Caki2 (cell line): ENCODE measurements around the gene ALB. TPM values are rescaled to one million over a fixed set of nuclear protein-coding genes. Genes with fewer than 3 reads are reported as not detected.
"Not testable (repeated sequence)": the region's sequence is repeated elsewhere in the genome, so short reads cannot be mapped to it uniquely, and the experiment has no call there.

Experiments used
- DNase-seq: peaks from one replicate; pipeline ENCODE4 v3.0.0-alpha.2; 2015; ENCODE audit warnings: low read depth
- in situ Hi-C: cut with HindIII; loops from 2 replicates; pipeline ENCODE4 v1.10.0; 2016; ENCODE audit warnings: low sequenced_read_pairs, low pct_unique_long_range_greater_than_20kb, mixed read lengths
- total RNA-seq: library from RNA; depleted of rRNA; stranded (reverse); fragments of >200 nt; shearing (Covaris generic); gene quantifications from 2 replicates; pipeline ENCODE4 v1.2.3, GENCODE V29; 2014; ENCODE audit warnings: low replicate concordance; rRNA removed

Gene ALB
- not detected in 2 replicates for total RNA-seq

DNA sequence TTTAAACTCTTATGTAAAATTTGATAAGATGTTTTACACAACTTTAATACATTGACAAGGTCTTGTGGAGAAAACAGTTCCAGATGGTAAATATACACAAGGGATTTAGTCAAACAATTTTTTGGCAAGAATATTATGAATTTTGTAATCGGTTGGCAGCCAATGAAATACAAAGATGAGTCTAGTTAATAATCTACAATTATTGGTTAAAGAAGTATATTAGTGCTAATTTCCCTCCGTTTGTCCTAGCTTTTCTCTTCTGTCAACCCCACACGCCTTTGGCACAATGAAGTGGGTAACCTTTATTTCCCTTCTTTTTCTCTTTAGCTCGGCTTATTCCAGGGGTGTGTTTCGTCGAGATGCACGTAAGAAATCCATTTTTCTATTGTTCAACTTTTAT, at the start of gene ALB:
Gene ALB, plus strand, starts transcription at position 246 of the 400 bp plus-strand sequence. Its CDS starts 41 bp downstream, at position 287.
- in situ Hi-C loops: no loop called here

DNA sequence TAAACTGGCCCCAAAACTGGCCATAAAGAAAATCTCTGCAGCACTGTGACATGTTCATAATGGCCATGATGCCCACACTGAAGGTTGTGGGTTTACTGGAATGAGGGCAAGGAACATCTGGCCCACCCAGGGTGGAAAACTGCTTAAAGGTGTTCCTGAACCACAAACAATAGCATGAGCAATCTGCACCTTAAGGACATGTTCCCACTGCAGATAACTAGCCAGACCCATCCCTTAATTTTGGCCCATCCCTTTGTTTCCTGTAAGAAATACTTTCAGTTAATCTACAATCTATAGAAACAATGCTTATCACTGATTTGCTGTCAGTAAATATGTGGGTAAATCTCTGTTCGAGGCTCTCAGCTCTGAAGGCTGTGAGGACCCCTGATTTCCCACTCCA, 46.9 kb upstream of the ALB start:
- in situ Hi-C loops, DNase-seq: not testable (repeated sequence)

More for the DNA sequence above, at the start of gene ALB:
- DNase-seq: no peak

- DNase-seq, in situ Hi-C loops: not testable (repeated sequence)
These were observed 34.4 kb upstream of the ALB start for GRCh38 chr4:73369506-73370199.

DNA sequence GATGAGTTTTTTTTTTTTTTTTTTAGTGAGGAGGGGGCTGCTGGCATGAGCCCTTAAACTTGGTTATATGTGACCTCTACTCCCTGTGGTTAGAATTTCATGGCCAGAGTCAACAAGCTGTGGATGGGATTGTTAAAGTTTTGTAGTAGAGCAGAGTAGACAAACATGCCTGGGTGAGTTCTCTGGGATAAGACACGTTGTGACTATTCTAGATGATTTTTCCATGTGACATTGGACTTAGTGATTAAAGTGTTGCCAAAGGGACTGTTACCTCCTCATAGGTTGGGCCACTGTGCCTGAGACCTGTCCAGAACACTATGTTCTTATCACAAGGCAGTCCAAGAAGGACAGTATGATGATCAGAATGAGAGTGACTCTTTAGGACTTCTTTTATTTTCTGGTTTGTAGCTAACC, 28.8 kb upstream of the ALB start:
- no peak for DNase-seq
- in situ Hi-C loops: no loop called here

DNA sequence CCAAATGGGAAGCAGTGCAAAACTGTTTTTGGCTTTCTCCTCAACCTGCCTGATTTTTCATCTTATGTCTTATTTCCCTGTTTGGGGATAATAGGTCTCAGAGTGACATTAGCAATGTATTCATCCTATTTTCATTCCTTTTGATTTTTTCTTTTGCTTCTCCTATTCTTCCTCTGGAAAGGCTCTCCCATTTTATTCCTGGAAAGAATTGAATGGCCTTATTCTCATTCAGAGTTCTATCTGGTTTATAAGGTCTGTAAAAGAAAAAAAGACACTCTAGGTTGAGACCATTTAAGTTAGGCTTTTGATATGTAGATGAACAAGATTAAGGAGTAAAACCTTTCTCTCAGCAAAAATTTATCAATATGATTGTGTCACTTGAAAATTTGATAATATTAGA, 27.8 kb upstream of the ALB start:
- no peak for DNase-seq
- in situ Hi-C loops: no loop called here

DNA sequence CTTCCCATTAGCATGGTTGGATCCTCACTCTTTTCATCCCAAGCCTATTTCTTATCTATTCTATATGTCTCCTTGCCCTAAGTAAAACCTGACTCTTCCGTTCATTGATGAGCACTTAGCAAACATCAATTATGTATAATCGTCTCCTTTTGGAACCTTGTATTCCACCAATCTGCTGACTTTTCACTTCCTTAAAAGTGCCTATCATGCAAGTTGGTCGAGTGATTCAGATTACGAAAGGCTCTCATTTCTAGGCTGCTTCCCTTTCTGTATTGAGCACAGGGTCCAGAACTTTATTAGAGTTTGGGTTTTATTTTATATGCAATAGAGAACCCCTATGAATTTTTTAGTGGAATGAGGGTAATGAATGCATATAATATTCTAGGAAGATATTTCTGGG, 27.1 kb upstream of the ALB start:
- in situ Hi-C loops: no loop called here
- no peak for DNase-seq

GRCh38 chr4:73378887-73379286, 25.2 kb upstream of the ALB start:
- in situ Hi-C loops: no loop called here
- no peak for DNase-seq

DNA sequence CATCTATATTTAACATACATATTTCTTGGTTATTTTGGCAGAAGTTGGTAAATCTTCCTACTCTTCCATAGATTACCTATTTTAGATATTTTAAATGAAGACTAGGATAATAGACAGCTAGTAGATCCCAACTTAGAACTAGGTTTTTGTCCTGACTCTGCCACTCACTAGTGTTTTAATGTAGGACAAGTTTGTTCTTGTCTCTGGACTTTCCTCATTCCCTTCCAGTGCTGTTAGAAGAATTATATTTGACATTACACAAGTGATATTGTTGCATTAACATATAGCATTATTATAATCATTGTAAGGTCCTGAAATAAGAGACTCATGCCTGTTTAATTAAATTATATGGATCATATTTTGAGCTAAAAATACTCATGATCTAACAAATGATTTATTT, 24.1 kb upstream of the ALB start:
- in situ Hi-C loops: no loop called here
- DNase-seq: no peak

DNA sequence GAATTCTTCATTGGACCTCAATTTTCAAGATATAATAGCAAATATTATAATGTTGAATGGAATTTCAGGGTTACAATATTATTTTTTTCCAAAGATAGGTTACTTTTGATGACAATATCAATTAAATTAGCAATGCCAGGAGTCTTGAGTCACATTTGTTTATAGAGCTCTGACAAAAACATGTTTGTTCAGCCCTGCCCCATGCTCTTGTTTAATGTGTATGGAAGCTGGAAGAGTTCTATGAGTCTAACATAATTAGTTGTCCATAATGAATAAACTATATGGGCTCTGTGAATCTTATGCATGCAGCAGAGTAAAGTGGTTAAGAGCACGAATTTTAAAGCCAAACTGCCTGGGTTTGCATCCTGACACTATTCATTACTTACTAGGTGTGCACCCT, 22.9 kb upstream of the ALB start:
- in situ Hi-C loops: no loop called here

GRCh38 chr4:73383452-73383851, 20.6 kb upstream of the ALB start:
- no peak for DNase-seq
- in situ Hi-C loops: no loop called here

More for the DNA sequence above, 22.9 kb upstream of the ALB start:
- DNase-seq: no peak

GRCh38 chr4:73387552-73387951, 16.5 kb upstream of the ALB start:
- in situ Hi-C loops: no loop called here
- DNase-seq: no peak

DNA sequence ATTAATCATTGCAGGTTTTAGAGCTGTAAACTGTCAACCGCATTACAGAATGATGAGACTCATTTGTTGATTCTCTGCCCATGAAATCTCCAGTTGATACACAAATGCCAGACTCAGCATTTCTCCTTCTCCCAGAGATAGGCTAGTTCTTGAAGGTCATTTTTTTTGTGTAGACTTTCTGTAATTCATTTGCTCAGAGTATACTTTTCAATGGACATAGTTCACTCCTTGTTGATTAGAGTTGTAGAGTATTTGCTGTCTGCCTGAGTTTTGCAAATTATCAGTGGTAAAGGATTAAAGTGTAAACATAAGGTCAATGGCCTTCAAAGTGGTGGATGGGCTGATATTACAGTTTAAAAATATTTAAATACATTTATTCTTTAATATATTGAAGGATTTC, 15.2 kb upstream of the ALB start:
- in situ Hi-C loops: no loop called here
- DNase-seq: no peak

DNA sequence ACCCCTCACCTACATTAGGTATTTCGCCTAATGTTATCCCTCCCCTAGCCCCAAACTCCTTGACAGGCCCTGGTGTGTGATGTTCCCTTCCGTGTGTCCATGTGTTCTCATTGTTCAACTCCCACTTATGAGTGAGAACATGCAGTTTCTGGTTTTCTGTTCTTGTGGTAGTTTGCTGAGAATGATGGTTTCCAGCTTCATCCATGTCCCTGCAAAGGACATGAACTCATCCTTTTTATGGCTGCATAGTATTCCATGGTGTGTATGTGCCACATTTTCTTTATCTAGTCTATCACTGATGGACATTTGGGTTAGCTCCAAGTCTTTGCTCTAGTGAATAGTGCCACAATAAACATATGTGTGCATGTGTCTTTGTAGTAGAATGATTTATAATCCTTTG, 14.4 kb upstream of the ALB start:
- in situ Hi-C loops, DNase-seq: not testable (repeated sequence)

- in situ Hi-C loops: no loop called here
- no peak for DNase-seq
These were observed 12.3 kb upstream of the ALB start for GRCh38 chr4:73391774-73392173.

DNA sequence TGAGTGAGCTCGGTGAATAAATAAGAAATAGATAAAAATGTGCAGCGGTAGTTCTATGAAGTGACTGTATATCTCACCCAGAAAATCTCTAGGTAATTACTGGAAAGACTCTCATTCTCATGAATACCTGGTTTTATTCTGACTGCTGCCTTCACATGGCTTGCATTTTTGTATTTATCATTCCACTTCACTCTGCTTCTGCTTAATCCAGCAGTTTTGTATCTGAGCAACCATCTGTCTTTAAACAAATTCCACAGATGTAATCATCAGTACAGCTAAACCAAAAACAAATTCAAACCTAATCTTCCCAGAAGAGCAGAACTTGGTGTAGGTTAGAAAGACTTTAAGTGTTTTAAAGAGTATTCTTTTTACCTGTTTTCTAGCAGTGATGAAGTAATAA, 11.2 kb upstream of the ALB start:
- no peak for DNase-seq
- in situ Hi-C loops: no loop called here

DNA sequence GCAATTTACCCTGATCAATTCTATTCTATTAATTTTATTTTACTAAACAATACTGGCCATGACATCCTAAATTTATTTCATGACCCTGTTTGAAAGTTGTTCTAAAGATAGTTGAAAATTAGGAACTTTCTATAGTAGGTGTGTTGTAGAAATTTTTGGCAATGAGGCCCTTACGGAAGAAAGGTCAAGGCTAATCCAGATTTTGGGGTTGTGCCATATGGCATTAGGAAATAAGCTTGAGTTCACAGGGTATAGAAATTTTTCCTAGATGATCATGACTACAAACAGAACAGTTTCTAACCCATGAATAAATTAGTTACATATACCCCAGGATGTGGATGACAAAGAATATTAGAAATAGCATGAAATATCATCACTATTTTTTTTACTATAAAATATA, 7.8 kb upstream of the ALB start:
- in situ Hi-C loops: no loop called here
- DNase-seq: no peak

- no peak for DNase-seq
- in situ Hi-C loops: no loop called here
These were observed 6.8 kb upstream of the ALB start for GRCh38 chr4:73396993-73397972.

GRCh38 chr4:73401412-73401811, 2.7 kb upstream of the ALB start:
- in situ Hi-C loops: no loop called here
- no peak for DNase-seq

DNA sequence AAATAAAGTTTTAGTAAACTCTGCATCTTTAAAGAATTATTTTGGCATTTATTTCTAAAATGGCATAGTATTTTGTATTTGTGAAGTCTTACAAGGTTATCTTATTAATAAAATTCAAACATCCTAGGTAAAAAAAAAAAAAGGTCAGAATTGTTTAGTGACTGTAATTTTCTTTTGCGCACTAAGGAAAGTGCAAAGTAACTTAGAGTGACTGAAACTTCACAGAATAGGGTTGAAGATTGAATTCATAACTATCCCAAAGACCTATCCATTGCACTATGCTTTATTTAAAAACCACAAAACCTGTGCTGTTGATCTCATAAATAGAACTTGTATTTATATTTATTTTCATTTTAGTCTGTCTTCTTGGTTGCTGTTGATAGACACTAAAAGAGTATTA, 370 bp downstream of the ALB start:
- no peak for DNase-seq
- in situ Hi-C loops: no loop called here
